HG03135 (cell line): Measurements from ENCODE around the gene SLC9A8.

Experiments
- ATAC-seq: cut with Tn5 transposase; IDR thresholded peaks from one replicate; pipeline ENCODE4 v1.9.1; 2021; ENCODE audit warnings: mild to moderate bottlenecking, moderate library complexity; ENCODE audit not compliant: unreplicated experiment

Gene SLC9A8

DNA sequence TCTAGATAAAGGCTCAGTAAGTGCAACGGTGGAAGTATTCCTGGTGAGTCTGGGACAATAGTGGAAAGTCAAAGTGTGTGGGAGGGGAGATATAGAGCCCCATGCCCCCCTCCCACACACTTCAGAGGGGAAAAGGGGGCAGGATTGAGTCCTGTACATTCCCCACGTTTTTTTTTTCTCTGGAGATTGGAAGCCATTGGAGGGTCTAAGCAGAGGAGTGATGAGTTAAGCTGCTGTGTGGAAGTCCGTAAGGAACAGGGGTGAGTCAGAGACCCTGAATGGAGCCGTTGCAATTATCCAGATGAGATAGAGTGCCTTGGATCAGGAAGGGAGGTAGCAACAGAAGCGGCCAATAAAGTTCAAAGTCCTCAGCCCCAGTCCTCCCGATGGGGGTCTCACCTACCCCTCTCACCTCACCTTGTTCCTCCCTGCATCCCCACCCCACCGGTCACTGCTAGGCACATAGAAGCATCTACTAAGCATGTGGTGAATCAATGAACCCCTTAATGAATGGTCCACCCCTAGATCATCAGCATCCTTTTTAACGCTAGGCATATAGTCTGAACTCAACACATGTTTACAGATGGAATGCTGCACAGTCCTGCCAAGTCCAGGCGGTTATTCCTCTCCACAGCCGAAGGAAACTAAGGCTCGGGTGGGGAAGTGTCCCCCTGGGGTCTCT is 662 bp upstream of the SLC9A8 start:
- ATAC-seq: no peak

DNA sequence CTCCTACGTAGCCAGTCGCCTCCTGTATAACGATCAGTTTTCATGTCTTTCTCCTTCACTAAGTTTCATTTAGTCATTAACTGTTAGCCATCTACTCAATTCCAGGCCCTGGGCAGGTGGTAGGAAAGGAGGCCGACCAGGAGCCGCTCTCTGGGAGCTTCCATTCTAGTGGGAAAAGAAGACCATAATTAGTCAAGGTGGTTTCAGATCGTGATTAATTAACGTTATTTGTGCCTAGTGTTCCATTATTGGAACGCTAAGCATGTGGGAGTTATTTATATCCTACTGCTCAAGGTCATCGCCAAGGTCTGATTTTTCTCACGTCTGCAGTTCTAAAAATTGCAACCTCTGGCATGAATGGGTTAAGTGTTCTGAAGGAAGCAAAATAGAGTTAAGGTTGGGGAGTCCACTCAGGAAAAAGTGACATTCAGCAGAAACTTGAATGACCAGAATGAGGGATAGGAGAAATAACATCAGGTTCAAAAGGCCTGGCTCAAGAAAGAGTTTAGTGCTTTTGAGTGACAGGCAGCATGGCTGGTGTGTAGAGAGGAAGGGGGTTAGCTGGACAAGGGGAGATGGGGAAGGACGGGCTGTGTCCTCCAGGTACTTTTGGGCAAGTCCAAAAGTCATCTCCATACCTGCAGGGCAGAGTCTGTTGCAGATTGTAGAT is 812 bp downstream of the SLC9A8 start:
- ATAC-seq: no peak

DNA sequence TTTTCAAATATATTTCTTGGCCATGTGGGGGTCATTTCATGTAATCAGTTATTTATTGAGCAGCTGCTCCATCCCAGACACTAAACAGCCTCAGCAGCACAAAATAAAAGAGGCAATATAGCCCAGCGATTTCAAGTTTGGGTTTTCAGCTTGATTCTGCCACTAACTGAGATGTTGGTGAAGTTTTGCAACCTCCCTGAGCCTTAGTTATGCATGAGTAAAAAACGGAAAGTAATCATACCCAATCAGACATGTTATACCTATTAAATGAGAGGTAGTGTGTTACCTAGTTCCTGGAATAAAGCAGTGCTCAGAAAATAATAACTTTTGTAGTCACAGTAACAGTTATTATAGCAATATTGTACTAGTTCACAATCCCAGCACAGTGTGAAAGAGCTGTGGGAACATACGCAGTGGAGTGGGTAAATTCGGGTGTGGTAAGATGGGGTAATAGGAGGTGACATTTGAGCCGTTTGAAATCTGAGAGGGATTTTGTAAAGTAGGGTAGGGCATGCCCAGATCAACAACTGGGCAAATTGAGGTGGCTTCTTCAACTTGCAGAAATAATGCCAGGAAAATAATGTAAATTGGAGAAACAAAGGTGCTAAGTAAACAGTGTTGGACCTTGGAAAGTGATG is 1.5 kb downstream of the SLC9A8 start:
- no peak for ATAC-seq

DNA sequence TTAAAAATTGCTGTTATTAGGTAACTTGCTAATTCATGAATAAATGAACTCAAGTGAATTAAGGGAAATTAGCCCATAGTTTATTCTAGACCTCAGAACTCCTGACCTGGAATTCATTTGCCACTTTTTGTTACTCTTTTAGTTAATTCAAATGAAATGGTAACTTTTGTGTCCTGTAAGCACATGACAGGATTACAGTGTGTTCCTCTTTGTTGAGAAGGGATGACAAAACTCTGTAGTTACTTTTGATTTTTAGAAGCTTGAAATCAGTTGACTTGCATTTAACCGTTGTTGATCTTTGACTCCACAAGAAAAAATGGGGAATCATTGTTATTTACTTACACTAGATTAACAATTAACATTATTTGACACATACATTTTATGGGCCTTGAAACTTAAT is 6.2 kb downstream of the SLC9A8 start:
- ATAC-seq: no peak

DNA sequence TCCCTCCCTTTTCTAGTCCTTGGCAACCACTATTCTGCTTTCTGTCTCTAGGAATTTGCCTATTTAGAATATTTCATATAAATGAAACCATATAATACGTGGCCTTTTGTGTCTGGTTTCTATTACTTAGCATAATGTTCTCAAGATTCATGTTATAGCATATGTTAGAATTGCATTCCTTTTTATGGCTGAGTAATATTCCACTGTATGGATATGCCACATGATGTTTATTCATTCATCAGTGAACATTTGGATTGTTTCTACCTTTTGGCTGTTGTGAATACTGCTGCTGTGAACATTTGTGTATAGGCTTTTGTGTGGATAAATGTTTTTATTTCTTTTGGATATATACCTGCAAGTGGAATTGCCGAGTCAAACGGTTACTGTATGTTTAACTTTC is 7.1 kb downstream of the SLC9A8 start:
- ATAC-seq: no peak

DNA sequence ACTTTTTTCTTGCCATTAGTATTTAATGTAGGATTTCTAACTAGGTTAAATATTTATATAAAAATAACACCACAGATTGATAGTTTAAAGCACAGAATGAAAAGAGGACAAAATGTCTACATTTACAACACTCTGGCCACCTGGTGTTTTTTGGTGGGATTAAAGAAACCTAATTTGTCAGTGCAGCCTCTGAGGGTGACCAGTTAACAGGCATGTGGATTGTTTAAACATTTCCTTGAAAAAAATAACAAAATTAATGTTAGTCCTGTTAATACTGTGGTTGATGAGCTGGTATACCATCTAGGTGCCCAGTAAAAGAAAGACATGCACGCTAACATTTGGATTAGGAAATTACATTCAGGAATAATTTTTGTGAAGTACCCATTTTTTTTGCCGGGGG is 8.8 kb downstream of the SLC9A8 start:
- ATAC-seq: no peak

DNA sequence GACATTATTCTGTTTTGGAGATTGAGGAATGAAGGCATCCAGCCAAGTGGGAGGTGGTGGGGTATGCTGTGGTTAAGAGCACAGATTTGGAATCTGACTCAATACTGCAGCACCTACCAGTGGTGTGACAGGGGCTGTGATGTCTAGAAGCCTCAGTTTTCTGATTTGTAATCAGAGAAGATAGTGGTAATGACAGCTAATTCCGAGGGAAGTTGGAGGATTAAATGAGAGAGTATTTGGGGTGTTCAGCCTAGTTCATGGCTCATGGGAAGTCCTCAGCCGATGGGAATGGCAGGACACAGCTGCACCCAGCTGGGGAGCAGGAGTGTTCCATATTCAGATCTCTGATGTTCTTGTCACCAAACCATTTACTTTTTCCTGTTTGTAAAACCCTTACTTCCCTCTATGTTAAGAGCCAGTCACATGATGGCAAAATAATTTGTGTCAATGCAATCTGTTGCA is 9.3 kb downstream of the SLC9A8 start:
- no peak for ATAC-seq

DNA sequence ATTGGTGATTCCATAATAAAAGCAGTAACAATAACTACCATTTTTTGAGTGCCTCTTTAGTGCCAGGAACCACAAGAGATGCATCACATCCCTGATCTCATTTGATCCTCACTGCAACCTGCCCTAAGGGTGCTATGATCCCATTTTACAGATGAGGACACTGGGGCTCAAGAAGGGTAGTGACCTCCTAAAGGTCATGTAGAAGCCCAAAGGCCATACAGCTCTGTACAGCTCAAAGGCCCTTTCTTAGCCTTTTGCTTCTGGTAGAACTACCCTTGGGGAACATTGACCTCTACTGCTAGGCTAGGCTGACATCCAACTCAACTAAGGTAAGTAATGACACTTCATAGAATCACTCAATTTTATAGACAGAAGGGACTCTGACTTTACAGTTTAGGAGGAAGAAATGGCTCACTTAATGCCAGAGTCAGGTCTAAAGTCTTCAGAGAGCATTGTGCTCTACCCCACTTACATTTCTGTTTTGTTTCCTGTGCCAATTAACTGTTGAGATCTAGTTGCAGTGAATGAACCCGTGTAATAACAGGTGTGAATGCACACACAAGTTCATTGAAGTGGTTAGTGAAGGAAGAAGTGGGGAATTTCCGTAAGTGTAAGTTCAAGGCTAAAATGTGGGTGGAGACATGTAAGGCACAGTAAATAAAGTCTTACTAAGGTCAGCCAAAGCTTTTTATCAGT is 10.7 kb downstream of the SLC9A8 start:
- ATAC-seq: no peak

DNA sequence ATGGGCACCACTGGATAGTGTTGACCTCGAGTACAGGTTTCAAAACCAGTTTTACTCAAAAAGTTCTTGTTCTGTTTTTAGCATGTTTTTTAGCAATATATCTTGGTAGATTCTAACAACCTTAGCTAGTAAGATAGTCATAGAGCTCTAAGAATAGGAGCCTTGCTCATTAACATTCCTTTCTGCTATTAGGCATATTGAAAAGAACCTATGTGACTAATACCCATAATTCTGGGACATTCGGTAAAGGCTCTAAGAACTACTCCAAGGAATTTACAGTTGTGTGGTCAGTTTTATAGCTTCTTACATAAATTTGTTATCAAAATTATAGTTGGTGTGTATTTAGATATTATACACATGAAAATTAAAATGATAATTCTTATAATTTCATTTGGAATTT is 11.6 kb downstream of the SLC9A8 start:
- no peak for ATAC-seq

DNA sequence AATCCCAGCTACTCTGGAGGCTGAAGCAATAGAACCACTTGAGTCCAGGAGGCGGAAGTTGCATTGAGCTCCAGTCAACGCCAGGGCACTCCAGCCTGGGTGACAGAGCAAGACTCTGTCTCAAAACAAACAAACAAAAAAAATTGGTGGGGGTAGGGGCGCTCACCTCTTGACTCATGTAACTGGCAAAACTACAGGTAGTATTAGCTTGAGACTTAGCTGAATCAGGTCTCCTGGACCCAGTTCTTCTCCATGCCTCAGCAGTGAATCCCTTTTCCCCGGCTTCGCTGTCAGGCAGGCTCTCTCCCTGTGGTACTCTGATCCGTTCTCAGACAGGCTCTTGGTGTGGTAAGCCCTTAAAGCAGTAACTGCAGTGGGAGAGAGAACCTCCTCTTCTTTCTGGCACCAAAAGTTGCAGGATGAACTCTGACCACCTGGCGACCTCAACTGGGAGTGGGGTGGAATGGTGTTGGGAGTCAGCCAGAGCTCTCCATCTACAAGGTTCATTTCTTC is 12.9 kb downstream of the SLC9A8 start:
- ATAC-seq: no peak

DNA sequence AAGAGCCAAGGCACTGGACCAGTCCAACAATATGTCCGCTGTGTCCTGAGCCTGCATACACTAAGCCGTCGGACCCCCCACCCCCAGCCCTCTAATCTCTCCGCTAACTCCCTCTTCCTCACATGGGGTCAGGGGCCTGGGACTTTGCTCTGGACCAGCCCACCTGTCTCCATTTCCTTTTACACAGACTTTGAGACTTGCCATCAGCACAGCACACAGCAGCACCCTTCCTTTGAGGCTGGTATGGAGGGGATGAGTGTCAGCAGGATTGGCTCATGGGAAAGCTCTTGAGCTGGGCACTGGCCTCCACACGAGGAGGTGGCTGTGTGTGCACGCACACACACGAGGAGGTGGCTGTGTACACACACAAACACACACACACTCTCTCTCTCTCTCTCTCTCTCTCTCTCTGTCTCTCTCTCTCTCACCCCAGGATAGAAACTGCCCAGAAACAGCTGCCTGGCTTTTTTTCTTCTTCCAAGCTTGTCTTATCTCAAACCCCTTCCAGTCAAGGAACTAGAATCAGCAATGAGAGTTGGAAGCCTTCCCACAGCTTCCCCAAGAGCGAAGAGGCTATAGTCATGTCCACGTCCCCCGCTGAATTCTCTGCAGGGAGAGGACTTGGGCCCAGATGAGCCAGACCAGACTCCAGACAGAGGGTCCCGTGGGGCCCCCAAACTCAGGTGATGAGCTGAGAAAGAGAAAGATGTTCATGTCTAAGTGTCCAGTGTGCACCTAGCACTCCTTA is 18.6 kb downstream of the SLC9A8 start:
- ATAC-seq: no peak

DNA sequence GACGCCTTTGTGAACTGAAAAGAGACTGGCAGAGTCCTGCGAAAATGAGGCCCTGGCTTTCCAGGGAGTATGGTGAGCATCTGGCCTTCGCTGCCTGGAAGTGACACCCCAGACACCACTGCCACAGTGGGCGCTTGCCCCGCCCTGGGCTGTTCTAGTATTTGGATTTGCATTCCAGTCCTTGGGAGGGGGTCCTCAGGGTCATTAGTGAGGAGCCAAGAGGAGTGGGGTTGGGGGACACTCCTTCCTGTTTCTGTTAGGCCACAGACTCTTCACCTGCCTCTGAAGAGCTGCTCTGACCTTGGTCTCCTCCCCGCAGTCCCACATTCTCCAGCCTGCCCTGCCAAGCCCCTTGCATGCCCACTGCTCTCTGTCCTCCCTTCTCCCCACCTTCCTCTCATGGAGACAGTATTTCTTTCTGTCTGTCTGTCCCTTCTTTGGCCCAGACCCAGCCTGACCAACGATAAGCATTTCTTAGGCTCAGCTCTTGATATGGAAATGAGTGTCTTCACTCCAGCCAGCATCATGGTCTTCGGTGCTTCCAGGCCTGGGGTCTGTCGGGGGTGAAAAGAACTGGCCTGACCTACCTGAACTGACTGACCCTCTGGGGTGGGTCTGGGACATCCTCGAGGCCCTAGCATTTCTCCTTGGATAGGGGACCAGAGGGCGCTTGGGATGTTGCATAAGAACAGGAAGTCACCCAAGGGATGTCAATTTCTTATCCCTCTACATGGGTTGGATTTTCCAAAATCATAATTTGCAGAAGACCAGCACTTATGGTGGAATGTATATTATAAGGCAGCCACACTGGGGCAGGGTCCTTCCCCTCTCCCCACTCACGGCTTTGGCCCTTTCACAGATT is 19.4 kb downstream of the SLC9A8 start:
- ATAC-seq: no peak

DNA sequence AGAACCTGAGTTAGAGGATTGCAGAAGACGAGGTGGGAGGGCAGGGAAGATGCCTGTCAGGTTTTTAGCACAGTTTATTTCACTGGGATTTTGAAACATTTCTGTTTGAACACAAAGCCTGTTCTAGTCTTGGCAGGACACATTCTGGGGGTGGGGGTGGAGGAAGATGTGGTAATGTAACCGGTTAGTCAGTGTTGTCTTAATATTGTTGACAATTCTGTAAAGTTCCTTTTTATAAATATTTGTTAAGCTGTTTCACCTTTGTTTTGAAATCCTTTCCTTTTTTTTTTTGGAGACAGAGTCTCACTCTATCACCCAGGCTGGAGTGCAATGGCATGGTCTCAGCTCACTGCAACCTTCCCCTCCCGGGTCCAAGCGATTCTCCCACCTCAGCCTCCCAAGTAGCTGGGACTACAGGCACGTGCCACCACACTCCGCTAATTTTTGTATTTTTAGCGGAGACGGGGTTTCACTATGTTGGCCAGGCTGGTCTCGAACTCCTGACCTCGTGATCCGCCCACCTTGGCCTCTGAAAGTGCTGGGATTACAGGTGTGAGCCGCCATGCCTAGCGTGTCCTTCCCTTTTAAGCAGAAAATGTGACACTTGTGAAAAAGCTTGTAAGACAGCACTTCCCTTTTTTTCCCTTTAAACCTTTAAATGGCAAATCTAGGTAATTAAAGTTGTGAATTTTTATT is 20.2 kb downstream of the SLC9A8 start:
- no peak for ATAC-seq

DNA sequence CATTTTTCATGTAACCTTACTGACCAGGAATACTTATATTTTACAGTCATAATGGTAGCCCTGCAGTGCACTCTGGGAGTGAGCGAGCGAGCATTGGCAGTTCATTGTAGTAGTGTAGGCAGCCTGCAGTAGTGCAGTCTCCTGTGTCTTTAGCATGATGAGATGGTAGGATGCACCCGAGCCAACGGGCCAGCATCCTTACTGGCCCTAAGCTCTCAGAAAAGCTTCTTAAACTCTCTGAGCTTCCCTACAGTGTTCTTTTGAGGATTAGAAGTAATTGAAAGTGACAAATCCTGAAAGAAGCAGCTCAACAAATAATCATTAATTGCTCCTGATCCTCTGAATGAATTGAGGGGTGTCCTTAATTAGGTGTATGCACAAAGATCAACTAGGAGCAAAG is 20.9 kb downstream of the SLC9A8 start:
- ATAC-seq: no peak

DNA sequence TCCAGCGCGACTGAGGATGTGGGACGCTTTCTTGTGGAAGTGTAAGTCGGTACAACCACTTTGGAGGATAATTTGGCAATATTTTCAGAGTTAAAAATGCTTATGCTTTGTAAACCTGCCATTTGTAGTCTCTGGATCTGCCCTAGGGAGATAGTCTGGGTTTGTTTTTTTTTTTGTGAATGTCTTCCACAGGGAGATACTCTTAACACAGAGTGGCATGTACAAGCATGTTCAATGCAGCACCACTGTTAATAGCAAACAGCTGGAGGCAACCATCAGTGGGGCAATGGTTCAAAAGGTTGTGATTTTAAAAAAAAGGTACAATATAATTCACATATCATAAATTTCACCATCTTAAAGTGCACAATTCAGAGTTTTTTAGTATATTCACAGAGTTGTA is 22.4 kb downstream of the SLC9A8 start:
- no peak for ATAC-seq

DNA sequence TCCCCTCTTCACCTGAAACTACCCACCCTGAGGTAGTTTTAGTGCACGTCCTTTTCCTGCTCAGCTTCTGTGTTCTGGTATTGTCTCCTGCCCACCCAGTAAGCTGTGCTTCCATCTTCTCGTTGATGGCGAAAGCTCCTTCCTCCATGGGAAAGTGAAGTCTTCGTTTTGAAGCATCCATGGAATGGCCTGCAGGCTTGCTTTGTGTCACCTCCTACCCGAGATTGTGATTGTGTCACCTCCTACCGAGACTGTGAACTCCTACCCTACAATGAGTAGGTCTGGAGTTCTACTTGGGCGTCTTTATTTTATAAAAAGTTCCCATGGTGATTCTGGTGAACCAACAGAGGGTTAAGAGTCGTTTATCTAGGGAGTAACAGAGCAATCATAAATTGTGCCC is 25.9 kb downstream of the SLC9A8 start:
- ATAC-seq: no peak

DNA sequence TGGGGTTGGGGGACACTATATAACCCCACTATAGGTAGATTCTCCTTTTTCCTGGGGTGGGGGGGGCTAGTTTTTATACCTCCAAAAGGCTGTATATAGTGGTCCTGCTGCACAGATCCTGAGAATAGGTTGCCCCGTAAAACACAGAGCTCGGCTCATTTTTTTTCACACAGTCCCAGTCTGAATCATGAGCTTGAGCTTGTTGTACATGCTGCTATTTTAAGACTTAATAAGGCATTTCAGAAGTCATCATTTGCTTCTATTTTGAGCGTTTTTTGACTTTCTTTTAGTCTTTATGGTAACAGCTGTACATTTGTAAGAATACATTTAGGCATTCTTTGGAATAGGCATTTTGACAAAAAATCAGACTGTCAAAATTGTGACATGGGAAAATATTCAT is 30.5 kb downstream of the SLC9A8 start:
- no peak for ATAC-seq

DNA sequence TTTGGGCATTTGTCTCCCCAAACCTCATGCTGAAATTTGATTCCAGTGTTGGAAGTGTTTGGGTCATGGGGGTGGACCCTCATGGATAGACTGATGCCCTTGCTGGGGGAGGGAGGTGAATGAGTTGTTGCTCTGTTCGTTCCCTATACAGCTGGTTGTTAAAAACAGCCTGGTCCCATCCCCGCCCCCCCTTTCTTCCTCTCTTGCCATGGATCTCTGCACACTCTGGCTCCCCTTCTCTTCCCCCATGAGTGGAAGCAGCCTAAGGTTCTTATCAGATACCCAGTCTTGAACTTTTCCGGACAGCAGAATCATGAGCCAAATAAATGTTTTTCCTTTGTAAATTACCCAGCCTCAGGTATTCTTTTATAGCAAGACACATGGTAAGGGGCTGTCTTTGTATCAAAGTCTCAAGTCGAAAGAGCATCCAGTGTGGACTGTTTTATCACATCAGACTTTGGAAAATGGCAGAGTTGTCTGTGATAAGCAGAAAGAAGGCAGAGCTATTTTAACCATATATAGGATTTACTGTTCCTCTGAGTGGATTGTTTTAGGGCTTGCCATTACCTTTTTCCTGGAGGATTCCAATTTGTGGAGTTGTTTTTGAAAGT is 31.2 kb downstream of the SLC9A8 start:
- no peak for ATAC-seq

DNA sequence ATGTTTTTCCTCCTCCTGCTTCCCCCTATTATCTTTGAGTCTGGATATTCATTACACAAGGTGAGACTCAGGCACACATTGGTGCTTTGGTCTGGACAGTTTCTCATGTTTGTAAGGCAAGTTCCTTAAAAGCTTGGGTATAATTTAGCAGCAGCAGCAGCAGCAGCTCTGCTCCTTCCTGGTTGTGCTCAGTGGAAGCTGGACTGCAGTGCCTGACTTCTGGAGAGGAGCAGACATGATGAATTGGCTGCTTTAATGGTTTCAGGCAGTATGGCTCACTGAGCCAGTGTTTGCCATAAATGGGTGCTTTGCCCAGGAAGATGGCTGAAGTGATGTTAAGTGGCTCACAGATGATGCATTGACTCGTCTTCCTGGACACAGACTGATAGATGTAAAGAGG is 32.4 kb downstream of the SLC9A8 start:
- no peak for ATAC-seq
